Endothelial cell of umbilical vein (primary cell): ENCODE measurements around the gene SPEF1. TPM values are rescaled to one million over a fixed set of nuclear protein-coding genes. Genes with fewer than 3 reads are reported as not detected.

Experiments used
- BruUV-seq: library from RNA; stranded (reverse); fragments of 400-500 nt; replicated peaks from 2 replicates; lab custom pipeline; 2021; lab: Mats Ljungman, UMichigan
- CTCF ChIA-PET: fragments of 300-600, 350-600 bp; sonication (Branson Sonifier 250); formaldehyde crosslinking; loops from one replicate; lab custom pipeline; 2021; ENCODE audit warnings: antibody characterized with exemption, inconsistent platforms; lab: Charles Lee
- POLR2A ChIA-PET: fragments of 300-600, 350-600 bp; sonication (Branson Sonifier 250); formaldehyde crosslinking; loops from one replicate; lab custom pipeline; 2021; ENCODE audit warnings: antibody characterized with exemption, inconsistent platforms; lab: Charles Lee
- DNase-seq: peaks from one replicate; pipeline ENCODE4 v3.0.0-alpha.2; 2011; ENCODE audit warnings: low read depth, low spot score
- FAIRE-seq: peaks from 2 replicates; lab custom pipeline; 2011; peaks lifted over from hg19 to GRCh38; lab: Jason Lieb, UNC
- H2AFZ ChIP-seq: 2 replicates; pipeline ENCODE4 v1.6.0; 2012; ENCODE audit warnings: low read depth, low read length, control low read depth, inconsistent platforms
- H3K27ac ChIP-seq: 2 replicates; pipeline ENCODE4 v1.5.1; 2011; ENCODE audit warnings: low read depth, mild to moderate bottlenecking, control low read depth, low read length, moderate library complexity; ENCODE audit not compliant: insufficient read depth
- H3K27me3 ChIP-seq, 2 experiments: 2 replicates each; pipeline versions ENCODE4 v1.6.0 to v1.6.1; 2011; ENCODE audit warnings: low read length in 2 of 2, mixed read lengths in 1 of 2; ENCODE audit not compliant: control insufficient read depth in 2 of 2, insufficient read depth in 2 of 2
- H3K36me3 ChIP-seq, 2 experiments: 2 replicates in 1 of 2; 3 replicates in 1 of 2; pipeline ENCODE4 v1.5.1; 2011; ENCODE audit warnings: low read length in 2 of 2, mild to moderate bottlenecking in 1 of 2, moderate library complexity in 1 of 2; ENCODE audit not compliant: control insufficient read depth in 2 of 2, insufficient read depth in 2 of 2; ENCODE audit errors: extremely low read depth in 1 of 2
- H3K4me1 ChIP-seq: 3 replicates; pipeline ENCODE4 v1.5.1; 2011; ENCODE audit warnings: mild to moderate bottlenecking, low read length; ENCODE audit not compliant: control insufficient read depth, insufficient read depth; ENCODE audit errors: extremely low read depth
- H3K4me2 ChIP-seq: 2 replicates; pipeline ENCODE4 v1.6.1; 2011; ENCODE audit warnings: low read length, control low read depth, mixed read lengths; ENCODE audit not compliant: insufficient read depth
- H3K4me3 ChIP-seq, 3 experiments: fragments of 200-600 bp in 1 of 3; sonication (generic), shearing (Covaris generic) in 1 of 3; replicated peaks in 1 of 3; 2 replicates each; pipeline ENCODE4 v1.5.1; 2011 to 2016; ENCODE audit warnings: control low read depth in 3 of 3, low read length in 3 of 3, mild to moderate bottlenecking in 2 of 3, inconsistent platforms in 1 of 3, low read depth in 1 of 3, moderate library complexity in 1 of 3; ENCODE audit not compliant: insufficient read depth in 1 of 3
- H3K79me2 ChIP-seq: 2 replicates; pipeline ENCODE4 v1.6.0; 2012; ENCODE audit warnings: low read length, inconsistent platforms; ENCODE audit not compliant: control insufficient read depth, insufficient read depth
- H3K9ac ChIP-seq: replicated peaks from 2 replicates; pipeline ENCODE3; 2011; ENCODE audit warnings: low read length, control low read depth; ENCODE audit not compliant: insufficient read depth; ENCODE audit errors: extremely low read depth
- H3K9me1 ChIP-seq: replicated peaks from 3 replicates; pipeline ENCODE4 v1.6.0; 2011; ENCODE audit warnings: mild to moderate bottlenecking, low read length; ENCODE audit not compliant: control insufficient read depth, insufficient read depth; ENCODE audit errors: extremely low read depth
- H3K9me3 ChIP-seq: replicated peaks from 2 replicates; pipeline ENCODE4 v1.5.1; 2012; ENCODE audit warnings: low read length, inconsistent platforms; ENCODE audit not compliant: control insufficient read depth, insufficient read depth
- H4K20me1 ChIP-seq: replicated peaks from 2 replicates; pipeline ENCODE3; 2011; ENCODE audit warnings: mild to moderate bottlenecking, low read length; ENCODE audit not compliant: control insufficient read depth, insufficient read depth; ENCODE audit errors: extremely low read depth
- EZH2 ChIP-seq: IDR thresholded peaks from 2 replicates; pipeline ENCODE4 v1.6.1; 2012; ENCODE audit warnings: borderline replicate concordance, low read depth, mild to moderate bottlenecking, moderate library complexity, low read length, inconsistent platforms; ENCODE audit not compliant: severe bottlenecking
- FOS ChIP-seq: IDR thresholded peaks from 2 replicates; pipeline ENCODE4 v1.6.1; 2011; ENCODE audit warnings: mild to moderate bottlenecking, low read length, moderate library complexity, borderline replicate concordance; ENCODE audit not compliant: insufficient read depth
- GATA2 ChIP-seq: IDR thresholded peaks from 2 replicates; pipeline ENCODE4 v1.7.0; 2011; ENCODE audit warnings: low read depth, mild to moderate bottlenecking, moderate library complexity, mixed read lengths, low read length; ENCODE audit not compliant: insufficient read length, insufficient read depth
- JUN ChIP-seq: IDR thresholded peaks from 2 replicates; pipeline ENCODE4 v1.6.1; 2011; ENCODE audit warnings: borderline replicate concordance, low read depth; ENCODE audit not compliant: insufficient read length, insufficient read depth
- MAX ChIP-seq: IDR thresholded peaks from 2 replicates; pipeline ENCODE4 v1.6.1; 2011; ENCODE audit not compliant: insufficient read depth, insufficient read length
- MYC ChIP-seq: IDR thresholded peaks from one replicate; pipeline ENCODE4 v1.6.1; 2011; ENCODE audit warnings: mild to moderate bottlenecking, low read depth, low read length
- dilution Hi-C: fragments of 300-500 bp; cut with MboI; formaldehyde crosslinking; loops from one replicate; pipeline ENCODE4 v1.15.0; 2019; ENCODE audit warnings: low sequenced_read_pairs; ENCODE audit not compliant: extremely low pct_ligation_motif_present
- intact Hi-C: fragments of 100-400 bp; cut with micrococcal nuclease; formaldehyde crosslinking; loops from one replicate; pipeline ENCODE4 v1.10.0; 2022
- polyA plus RNA-seq, 4 experiments: library from polyadenylated mRNA; depleted of rRNA in 3 of 4; stranded (reverse) in 3 of 4; unstranded in 1 of 4; fragments of >200 nt; gene quantifications; 2 replicates each; pipeline versions ENCODE4 v1.2.1 to v1.2.3, GENCODE V29; 2011 to 2012; ENCODE audit warnings: missing spikeins in 1 of 4
- total RNA-seq: library from RNA; stranded (reverse); gene quantifications from 2 replicates; pipeline ENCODE4 v1.2.3, GENCODE V29; 2021

The SPEF1 gene
- total and polyA plus RNA-seq, 2 donors (not counting 3 experiments of a cell fraction or from before 2014, with no cell fraction given) = 0.07 to 0.44 TPM

- H3K4me1 ChIP-seq = peaks cover 15% of the 10 kb centered on the region
- H3K27ac ChIP-seq = no peak overlapping the region
- ChIA-PET POLR2A (no interaction called here), CTCF (interaction anchor here (0.9 to 3.3 kb wide), 7 partner anchors 10 to 102 kb away, joined by 3 to 34 read pairs (median 7); partner anchors contain the start of gene ADISSP)
- H3K9me1 ChIP-seq = no peaks in the 10 kb centered on the region
- no peaks in the 10 kb centered on the region for H3K9me3 ChIP-seq
- DNase-seq (no peak), FAIRE-seq (no peak)
- no peak overlapping the region for H3K9ac ChIP-seq
- no peak overlapping the region for H2AFZ ChIP-seq
- H4K20me1 ChIP-seq = no peaks in the 10 kb centered on the region
- TF ChIP-seq FOS (no peak), MYC (no peak), GATA2 (no peak), MAX (no peak), JUN (no peak), EZH2 (no peak)
- peaks cover 10% of the 10 kb centered on the region for H3K79me2 ChIP-seq
- H3K4me3 ChIP-seq = no peak overlapping the region
- BruUV-seq = no TSS peak
- dilution Hi-C loops = no loop called here
- intact Hi-C loops = no loop called here
- no peaks in the 10 kb centered on the region for H3K36me3 ChIP-seq
- H3K27me3 ChIP-seq = peaks cover 8 to 19% of the 10 kb centered on the region in 2 experiments
- no peak overlapping the region for H3K4me2 ChIP-seq
These were observed 2.3 kb downstream of the SPEF1 start for GRCh38 chr20:3778976-3779375.
